Measurements from ENCODE around the gene CALY. TPM values are rescaled to one million over a fixed set of nuclear protein-coding genes. Genes with fewer than 3 reads are reported as not detected.

The CALY gene
- polyA plus RNA-seq, 4 donors: 1.1 to 3.0 TPM; not detected in 2

- no peak for FAIRE-seq
- H3K4me3 ChIP-seq (ENCODE audit: low read depth in 1 of 3, low read length in 3 of 3): no peak overlapping the region
Measured at GRCh38 chr10:133281628-133282372, 54.9 kb downstream of the CALY start.

GRCh38 chr10:133281084-133281483 is 55.6 kb downstream of the CALY start:
- WGBS, 3 donors: 94 to 99% (median 94%) methylated on average over 12 to 15 of the region's 15 CpGs
- H3K9me3 ChIP-seq (ENCODE audit: control insufficient read depth in 2 of 2, insufficient read depth in 1 of 2, low read depth in 1 of 2, low read length in 1 of 2): no peaks in the 10 kb centered on the region
- peaks cover 26 to 74% (median 39%) of the 10 kb centered on the region in 3 donors for H3K36me3 ChIP-seq (ENCODE audit: control insufficient read depth in 3 of 3, insufficient read depth in 2 of 3, low read depth in 1 of 3, low read length in 3 of 3)
- DNase-seq (no peak), FAIRE-seq (no peak)
- peaks cover 0 to 3% (median 2%) of the 10 kb centered on the region in 3 donors for H3K27me3 ChIP-seq (ENCODE audit: control insufficient read depth in 3 of 3, insufficient read depth in 3 of 3, low read length in 3 of 3)
- H3K4me1 ChIP-seq (ENCODE audit: control insufficient read depth in 3 of 3, insufficient read depth in 2 of 3, low read depth in 1 of 3, low read length in 2 of 3): peaks cover 0 to 21% (median 2%) of the 10 kb centered on the region in 3 donors
- no peak overlapping the region for H3K4me3 ChIP-seq (ENCODE audit: low read depth in 1 of 3, low read length in 3 of 3)
- no peak overlapping the region for H3K27ac ChIP-seq (ENCODE audit: low read depth in 1 of 3, low read length in 2 of 3)

More at GRCh38 chr10:133281628-133282372, 54.9 kb downstream of the CALY start:
- DNase-seq: no peak
- WGBS, 3 donors: 92 to 94% (median 93%) methylated on average over 38 of the region's 38 CpGs
- peaks cover 29 to 78% (median 40%) of the 10 kb centered on the region in 3 donors for H3K36me3 ChIP-seq (ENCODE audit: control insufficient read depth in 3 of 3, insufficient read depth in 2 of 3, low read depth in 1 of 3, low read length in 3 of 3)
- no peaks in the 10 kb centered on the region for H3K27me3 ChIP-seq (ENCODE audit: control insufficient read depth in 3 of 3, insufficient read depth in 3 of 3, low read length in 3 of 3)
- H3K4me1 ChIP-seq (ENCODE audit: control insufficient read depth in 3 of 3, insufficient read depth in 2 of 3, low read depth in 1 of 3, low read length in 2 of 3): peaks cover 0 to 20% (median 2%) of the 10 kb centered on the region in 3 donors
- H3K9me3 ChIP-seq (ENCODE audit: control insufficient read depth in 2 of 2, insufficient read depth in 1 of 2, low read depth in 1 of 2, low read length in 1 of 2): no peaks in the 10 kb centered on the region
- no peak overlapping the region for H3K27ac ChIP-seq (ENCODE audit: low read depth in 1 of 3, low read length in 2 of 3)

- DNase-seq (no peak), FAIRE-seq (no peak)
- H3K9me3 ChIP-seq (ENCODE audit: control insufficient read depth in 2 of 2, insufficient read depth in 1 of 2, low read depth in 1 of 2, low read length in 1 of 2): no peaks in the 10 kb centered on the region
- no peak overlapping the region for H3K4me3 ChIP-seq (ENCODE audit: low read depth in 1 of 3, low read length in 3 of 3)
- H3K36me3 ChIP-seq (ENCODE audit: control insufficient read depth in 3 of 3, insufficient read depth in 2 of 3, low read depth in 1 of 3, low read length in 3 of 3): peaks cover 24 to 71% (median 35%) of the 10 kb centered on the region in 3 donors
- WGBS, 3 donors: 92 to 96% (median 95%) methylated on average over 10 of the region's 10 CpGs
- H3K27ac ChIP-seq (ENCODE audit: low read depth in 1 of 3, low read length in 2 of 3): no peak overlapping the region
- H3K27me3 ChIP-seq (ENCODE audit: control insufficient read depth in 3 of 3, insufficient read depth in 3 of 3, low read length in 3 of 3): peaks cover 0 to 9% (median 2%) of the 10 kb centered on the region in 3 donors
- H3K4me1 ChIP-seq (ENCODE audit: control insufficient read depth in 3 of 3, insufficient read depth in 2 of 3, low read depth in 1 of 3, low read length in 2 of 3): peaks cover 0 to 23% (median 2%) of the 10 kb centered on the region in 3 donors
Measured at GRCh38 chr10:133280391-133281059, 56.2 kb downstream of the CALY start.

GRCh38 chr10:133279326-133280226 is 57.1 kb downstream of the CALY start:
- H3K36me3 ChIP-seq (ENCODE audit: control insufficient read depth in 3 of 3, insufficient read depth in 2 of 3, low read depth in 1 of 3, low read length in 3 of 3): peaks cover 15 to 62% (median 30%) of the 10 kb centered on the region in 3 donors
- H3K27me3 ChIP-seq (ENCODE audit: control insufficient read depth in 3 of 3, insufficient read depth in 3 of 3, low read length in 3 of 3): peaks cover 0 to 17% (median 3%) of the 10 kb centered on the region in 3 donors
- H3K4me1 ChIP-seq (ENCODE audit: control insufficient read depth in 3 of 3, insufficient read depth in 2 of 3, low read depth in 1 of 3, low read length in 2 of 3): peaks cover 0 to 33% (median 2%) of the 10 kb centered on the region in 3 donors
- 79 to 88% (median 82%) methylated on average over 24 of the region's 24 CpGs for WGBS, 3 donors
- peak overlapping the region in 2 of 3 donors; percentile 63 to 84 for H3K27ac ChIP-seq (ENCODE audit: low read depth in 1 of 3, low read length in 2 of 3)
- FAIRE-seq (no peak), DNase-seq (no peak)
- no peaks in the 10 kb centered on the region for H3K9me3 ChIP-seq (ENCODE audit: control insufficient read depth in 2 of 2, insufficient read depth in 1 of 2, low read depth in 1 of 2, low read length in 1 of 2)
- H3K4me3 ChIP-seq (ENCODE audit: low read depth in 1 of 3, low read length in 3 of 3): no peak overlapping the region

GRCh38 chr10:133278577-133279265 is 58.0 kb downstream of the CALY start:
- Histone ChIP-seq H3K4me3 (ENCODE audit: low read depth in 1 of 3, low read length in 3 of 3) (peak overlapping the region in 1 of 3 donors; percentile 8), H3K4me1 (ENCODE audit: control insufficient read depth in 3 of 3, insufficient read depth in 2 of 3, low read depth in 1 of 3, low read length in 2 of 3) (peaks cover 0 to 34% (median 2%) of the 10 kb centered on the region in 3 donors), H3K36me3 (ENCODE audit: control insufficient read depth in 3 of 3, insufficient read depth in 2 of 3, low read depth in 1 of 3, low read length in 3 of 3) (peaks cover 15 to 53% (median 23%) of the 10 kb centered on the region in 3 donors), H3K27ac (ENCODE audit: low read depth in 1 of 3, low read length in 2 of 3) (peak overlapping the region; percentile 63 to 84 (median 72)), H3K9me3 (ENCODE audit: control insufficient read depth in 2 of 2, insufficient read depth in 1 of 2, low read depth in 1 of 2, low read length in 1 of 2) (no peaks in the 10 kb centered on the region), H3K27me3 (ENCODE audit: control insufficient read depth in 3 of 3, insufficient read depth in 3 of 3, low read length in 3 of 3) (peaks cover 0 to 17% (median 4%) of the 10 kb centered on the region in 3 donors)
- DNase-seq (peak; percentile 53 to 68), FAIRE-seq (no peak)
- 55 to 61% (median 55%) methylated on average over 19 of the region's 19 CpGs for WGBS, 3 donors

GRCh38 chr10:133277993-133278576 is 58.6 kb downstream of the CALY start:
- H3K27me3 ChIP-seq (ENCODE audit: control insufficient read depth in 3 of 3, insufficient read depth in 3 of 3, low read length in 3 of 3): peaks cover 0 to 17% (median 4%) of the 10 kb centered on the region in 3 donors
- DNase-seq: peak in 1 of 2 donors; percentile 22
- peaks cover 0 to 34% (median 2%) of the 10 kb centered on the region in 3 donors for H3K4me1 ChIP-seq (ENCODE audit: control insufficient read depth in 3 of 3, insufficient read depth in 2 of 3, low read depth in 1 of 3, low read length in 2 of 3)
- peak overlapping the region; percentile 2 to 72 (median 53) for H3K27ac ChIP-seq (ENCODE audit: low read depth in 1 of 3, low read length in 2 of 3)
- H3K36me3 ChIP-seq (ENCODE audit: control insufficient read depth in 3 of 3, insufficient read depth in 2 of 3, low read depth in 1 of 3, low read length in 3 of 3): peaks cover 15 to 47% (median 18%) of the 10 kb centered on the region in 3 donors
- no peak overlapping the region for H3K4me3 ChIP-seq (ENCODE audit: low read depth in 1 of 3, low read length in 3 of 3)
- no peaks in the 10 kb centered on the region for H3K9me3 ChIP-seq (ENCODE audit: control insufficient read depth in 2 of 2, insufficient read depth in 1 of 2, low read depth in 1 of 2, low read length in 1 of 2)
- no peak for FAIRE-seq
- 61 to 69% (median 62%) methylated on average over 12 of the region's 12 CpGs for WGBS, 3 donors

GRCh38 chr10:133277277-133277992 is 59.3 kb downstream of the CALY start:
- DNase-seq (no peak), FAIRE-seq (no peak)
- Histone ChIP-seq H3K27me3 (ENCODE audit: control insufficient read depth in 3 of 3, insufficient read depth in 3 of 3, low read length in 3 of 3) (peaks cover 0 to 17% (median 4%) of the 10 kb centered on the region in 3 donors), H3K4me3 (ENCODE audit: low read depth in 1 of 3, low read length in 3 of 3) (no peak overlapping the region), H3K4me1 (ENCODE audit: control insufficient read depth in 3 of 3, insufficient read depth in 2 of 3, low read depth in 1 of 3, low read length in 2 of 3) (peaks cover 0 to 34% (median 2%) of the 10 kb centered on the region in 3 donors), H3K36me3 (ENCODE audit: control insufficient read depth in 3 of 3, insufficient read depth in 2 of 3, low read depth in 1 of 3, low read length in 3 of 3) (peaks cover 10 to 40% (median 11%) of the 10 kb centered on the region in 3 donors), H3K27ac (ENCODE audit: low read depth in 1 of 3, low read length in 2 of 3) (peak overlapping the region; percentile 2 to 72 (median 53)), H3K9me3 (ENCODE audit: control insufficient read depth in 2 of 2, insufficient read depth in 1 of 2, low read depth in 1 of 2, low read length in 1 of 2) (no peaks in the 10 kb centered on the region)
- WGBS, 3 donors: 65 to 69% (median 69%) methylated on average over 21 to 25 of the region's 25 CpGs

Data from small intestine (tissue), 7 donors.